NCI-H510A (cell line): ENCODE results near the gene CELSR3.

Experiments used
- DNase-seq: peaks from one replicate; lab custom pipeline; 2025; lab: John Stamatoyannopoulos, UW

CELSR3 gene

GRCh38 chr3:48599509-48600285, 63.0 kb downstream of the CELSR3 start:
- no peak for DNase-seq

DNA sequence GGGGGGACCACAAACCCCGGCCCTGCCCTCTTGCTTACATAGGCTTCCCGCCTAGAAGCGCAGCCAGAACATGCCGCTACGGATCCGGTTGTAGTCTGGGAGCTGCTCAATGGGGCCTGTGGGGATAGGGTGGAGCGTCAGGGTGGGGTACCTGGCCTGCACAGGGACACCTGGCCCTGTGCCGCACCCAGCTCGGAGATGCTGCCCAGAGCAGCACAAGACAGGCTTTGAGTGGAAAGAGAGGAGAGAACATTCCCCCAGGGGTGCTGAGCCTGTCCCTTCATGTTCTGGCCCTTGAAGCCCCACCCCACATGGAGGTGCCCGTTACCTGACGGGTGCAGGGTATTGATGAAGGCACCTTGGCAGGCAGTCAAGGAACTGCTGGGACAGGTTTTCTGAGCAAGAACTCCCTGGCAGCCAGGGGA, 63.6 kb downstream of the CELSR3 start:
- DNase-seq, result no peak

- DNase-seq, result no peak
These were observed 64.2 kb downstream of the CELSR3 start for GRCh38 chr3:48598323-48599076.

DNA sequence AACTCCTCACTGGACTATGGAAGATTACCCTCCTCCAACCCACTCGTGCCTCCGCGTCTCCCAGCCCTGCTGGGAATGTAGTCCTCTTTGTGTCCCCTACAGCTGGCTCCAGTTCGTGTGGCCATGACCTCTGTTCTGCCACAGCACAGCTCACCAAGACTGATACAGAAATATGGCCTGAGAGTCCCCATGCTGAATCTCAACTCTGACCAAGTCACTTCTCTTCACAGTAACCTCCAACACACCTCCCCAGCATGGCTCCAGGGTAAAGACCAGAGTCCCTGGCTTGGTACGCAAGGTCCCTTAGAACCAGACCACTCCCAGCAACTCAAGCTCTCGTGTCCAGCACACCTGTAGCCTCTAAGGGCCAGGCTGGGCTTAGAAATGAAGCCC, 65.3 kb downstream of the CELSR3 start:
- DNase-seq, result no peak

- DNase-seq, result no peak
These were observed 65.8 kb downstream of the CELSR3 start for GRCh38 chr3:48596676-48597407.

DNA sequence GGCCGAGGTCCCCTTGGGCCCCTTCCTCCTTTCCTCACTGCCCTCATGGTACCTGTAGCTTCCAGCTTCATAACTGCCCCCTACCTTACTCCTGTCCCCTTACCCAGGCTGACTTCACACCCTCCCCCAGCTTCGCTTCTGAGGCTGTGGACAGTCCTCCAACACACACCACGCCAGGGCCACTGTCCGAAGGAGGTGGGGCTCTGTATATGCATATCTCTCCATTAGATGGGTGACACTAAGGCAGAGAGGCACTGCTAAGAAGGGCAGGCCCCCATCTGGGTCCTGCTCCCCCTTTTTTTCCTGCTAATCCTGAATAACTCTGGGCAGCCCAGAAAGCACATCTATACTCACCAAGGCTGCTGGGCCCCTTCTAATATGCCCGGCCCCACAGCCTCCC, 66.5 kb downstream of the CELSR3 start:
- DNase-seq, result no peak

GRCh38 chr3:48595526-48596121, 67.1 kb downstream of the CELSR3 start:
- no peak for DNase-seq

GRCh38 chr3:48595075-48595525, 67.6 kb downstream of the CELSR3 start, which contains the start of gene COL7A1:
TSS of gene COL7A1 (minus strand) at chr3:48595329. CDS start at chr3:48595159, 170 bp downstream.
- DNase-seq, result no peak

GRCh38 chr3:48594417-48595049, 68.2 kb downstream of the CELSR3 start:
- DNase-seq, result no peak

- no peak for DNase-seq
These were observed 69.3 kb downstream of the CELSR3 start for GRCh38 chr3:48593337-48593736.

GRCh38 chr3:48592519-48593087, 70.1 kb downstream of the CELSR3 start:
- no peak for DNase-seq

DNA sequence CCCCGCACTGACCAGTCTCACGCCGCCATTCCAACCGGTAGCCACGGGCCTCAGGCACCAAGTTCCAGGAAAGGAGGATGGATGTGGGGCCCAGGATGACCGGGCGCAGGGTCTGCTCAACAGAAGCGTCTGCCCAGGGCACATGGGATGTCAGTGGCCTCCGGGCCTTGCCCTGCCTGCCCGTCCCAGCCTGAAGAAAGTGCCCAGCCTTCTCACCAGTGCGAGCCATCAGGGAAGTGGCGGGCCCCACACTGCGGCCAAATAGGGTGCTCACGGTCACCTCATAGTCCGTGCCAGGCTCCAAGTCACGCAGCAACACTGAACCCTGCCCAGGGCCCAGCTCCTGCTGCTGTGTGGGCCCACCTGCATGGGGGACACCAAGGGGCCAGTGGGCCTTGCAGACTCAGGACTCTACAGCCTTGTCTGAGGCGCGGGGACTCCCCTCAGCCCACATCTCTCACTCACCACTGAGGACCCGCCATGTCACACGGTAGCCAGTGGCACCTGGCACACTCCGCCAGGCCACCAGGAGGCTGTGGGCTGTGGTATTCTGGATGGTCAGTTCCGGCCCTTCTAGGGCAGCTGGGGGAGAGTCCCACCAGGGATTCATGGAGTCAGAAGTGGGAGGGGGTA, 70.7 kb downstream of the CELSR3 start:
- no peak for DNase-seq

GRCh38 chr3:48591436-48591835, 71.2 kb downstream of the CELSR3 start:
- no peak for DNase-seq

DNA sequence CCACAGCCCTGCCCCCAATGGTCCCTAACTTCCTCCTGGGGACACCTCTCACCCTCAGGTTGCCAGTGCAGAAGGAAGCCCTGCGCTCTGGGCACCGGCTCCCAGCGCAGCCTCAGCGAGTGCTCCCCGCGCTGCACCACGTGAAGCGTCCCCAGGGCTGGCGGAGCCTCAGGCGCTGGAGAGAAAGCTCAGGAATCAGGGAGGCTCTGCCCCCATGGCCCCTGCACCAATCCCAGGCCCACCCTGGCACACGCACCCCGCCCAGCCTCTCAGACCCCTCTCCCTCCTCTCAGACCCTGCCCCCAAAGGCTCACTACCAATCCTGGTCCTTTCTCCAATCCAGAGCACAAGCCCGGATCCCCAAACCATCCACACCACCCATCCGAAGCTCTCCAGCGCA, 74.5 kb downstream of the CELSR3 start:
- no peak for DNase-seq

- no peak for DNase-seq
These were observed 75.0 kb downstream of the CELSR3 start for GRCh38 chr3:48587686-48588085.
